HG03045 (cell line): ENCODE measurements around the gene LBH.

Source experiments
- ATAC-seq: cut with Tn5 transposase; IDR thresholded peaks from one replicate; pipeline ENCODE4 v1.9.1; 2021; ENCODE audit warnings: mild to moderate bottlenecking, moderate library complexity; ENCODE audit not compliant: unreplicated experiment

LBH gene

DNA sequence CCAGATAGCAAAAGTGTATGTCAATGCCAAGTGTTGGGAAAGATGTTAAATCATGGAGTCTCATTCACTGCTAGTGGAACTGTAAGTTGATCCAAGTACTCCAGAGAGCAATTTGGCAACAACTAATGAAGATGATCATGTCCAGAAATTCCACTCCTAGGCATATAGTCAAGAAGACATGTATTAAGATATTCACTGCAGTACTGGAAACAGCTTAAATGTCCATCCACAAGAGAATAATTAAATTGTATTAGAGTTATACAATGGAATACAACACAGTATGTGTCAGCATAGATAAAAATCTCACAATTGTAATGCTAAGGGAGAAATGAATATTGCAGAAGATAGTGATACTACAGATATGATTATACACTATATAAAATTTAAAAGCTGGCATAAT lies 15.2 kb upstream of the LBH start:
- ATAC-seq, result no peak

DNA sequence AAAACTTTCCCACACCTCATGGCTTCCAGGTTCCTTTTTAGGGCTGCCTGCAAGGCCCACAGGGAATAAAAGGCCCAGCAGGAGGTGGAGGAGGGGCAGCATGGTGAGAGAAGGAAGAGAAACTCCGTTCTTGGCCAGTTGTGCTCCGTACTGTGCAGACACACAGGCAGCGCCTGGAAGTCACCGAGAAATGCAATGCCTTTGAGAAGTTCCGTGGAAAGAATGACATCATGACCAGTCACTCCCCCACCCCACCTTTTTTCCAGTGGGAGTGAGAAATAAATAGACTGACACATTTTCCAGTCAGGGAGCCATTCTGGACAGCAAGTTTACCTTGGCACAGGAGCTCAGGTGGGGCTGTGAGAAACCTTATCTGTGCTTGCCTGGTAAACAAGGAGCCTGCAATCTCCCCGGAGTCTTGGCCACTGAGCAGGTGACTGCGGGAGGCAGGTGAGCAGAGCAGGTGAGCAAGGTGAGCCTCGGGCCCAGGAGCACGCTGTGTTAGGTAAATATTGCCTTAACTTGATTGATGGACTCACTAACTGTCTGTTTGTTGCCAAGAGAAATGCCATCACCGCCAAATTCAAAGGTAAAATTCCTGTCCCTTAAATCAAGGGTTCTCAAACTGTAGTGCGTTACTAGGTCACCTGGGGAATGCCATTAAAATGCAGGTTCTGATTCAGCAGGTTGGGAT lies 13.5 kb upstream of the LBH start:
- ATAC-seq, result no peak

DNA sequence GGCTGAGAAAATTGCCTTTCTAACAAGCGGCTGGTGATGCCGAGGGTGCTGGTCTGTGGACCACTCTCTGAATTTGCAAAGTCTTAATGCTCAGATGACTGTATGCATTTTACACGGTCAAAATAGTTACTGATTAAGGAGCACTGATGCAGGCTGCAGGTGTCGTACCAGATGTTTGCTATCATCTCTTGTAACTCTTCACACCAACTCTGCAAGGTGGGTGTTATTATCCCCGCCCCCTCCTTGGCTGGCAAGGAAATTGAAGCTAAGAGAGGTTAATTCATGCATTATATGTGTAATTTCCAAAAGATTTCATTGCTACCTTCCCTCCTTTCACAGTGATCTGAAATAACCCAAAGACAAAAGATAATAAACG lies 13.0 kb upstream of the LBH start:
- ATAC-seq, result no peak

DNA sequence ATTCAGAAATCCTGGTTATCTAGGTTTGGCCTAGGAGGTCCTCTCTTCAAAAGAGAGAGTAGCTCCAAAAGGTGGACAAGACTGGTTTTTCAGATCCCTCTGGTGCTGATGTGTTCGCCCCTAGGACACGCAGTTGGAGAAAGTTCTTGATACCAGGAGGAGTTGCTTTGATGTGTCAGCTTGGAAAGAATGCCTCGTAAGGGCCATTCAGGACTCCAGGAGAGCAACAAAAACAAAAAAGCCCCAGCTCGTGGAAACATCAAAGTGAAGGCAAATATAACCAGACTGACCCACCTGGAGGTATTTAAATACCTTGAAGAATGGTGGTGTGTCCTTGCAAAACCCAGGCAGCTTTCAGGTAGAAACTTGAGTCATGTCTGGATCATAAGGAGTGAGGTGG lies 12.5 kb upstream of the LBH start:
- ATAC-seq, result no peak

DNA sequence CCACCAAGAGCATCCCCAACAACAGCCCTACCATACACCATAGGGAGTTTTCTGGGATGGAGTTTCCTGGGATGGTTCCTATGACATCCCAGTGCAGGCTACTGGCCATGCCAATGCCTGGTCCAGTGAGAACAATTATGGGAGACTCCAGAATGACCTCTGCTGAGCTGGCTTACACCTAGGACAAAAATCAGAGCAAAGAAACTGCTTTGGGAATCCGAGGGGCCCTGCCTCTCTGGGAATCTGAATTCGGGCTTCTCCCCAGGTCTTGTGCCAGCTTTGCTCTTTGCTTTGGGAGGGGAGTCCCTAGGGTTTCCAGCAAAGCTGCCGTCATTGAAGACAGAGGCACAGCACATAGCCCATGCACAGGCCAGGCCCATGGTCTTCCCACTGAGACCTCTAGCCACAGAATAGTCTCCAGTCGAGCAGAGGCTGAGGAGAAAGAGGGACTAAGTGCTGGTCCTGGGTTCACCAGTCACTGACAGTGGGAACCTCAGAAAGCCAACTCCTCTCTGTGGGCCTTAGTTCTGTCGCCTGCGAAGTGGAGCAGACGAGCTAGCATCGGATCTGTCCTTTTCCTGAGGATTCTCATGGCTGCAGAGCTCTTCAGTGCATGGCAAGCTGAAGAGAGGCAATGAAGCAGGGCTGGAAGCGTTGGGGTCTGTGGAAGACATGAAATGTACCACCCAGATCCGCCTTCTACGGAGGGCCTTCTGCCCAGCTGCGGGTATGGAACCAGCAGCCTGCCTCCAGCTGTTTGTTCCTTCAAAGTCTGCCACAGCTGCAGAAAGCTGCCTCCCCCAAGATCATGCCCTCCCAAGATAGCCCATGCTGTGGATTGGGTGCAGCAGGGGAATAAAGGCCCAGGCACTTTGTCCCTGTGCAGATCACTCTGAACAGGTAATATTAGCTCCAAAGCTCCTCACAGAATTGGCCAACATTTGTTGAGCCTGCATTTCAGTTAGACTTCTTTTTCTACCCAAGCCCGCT lies 11.2 kb upstream of the LBH start:
- ATAC-seq, result no peak

DNA sequence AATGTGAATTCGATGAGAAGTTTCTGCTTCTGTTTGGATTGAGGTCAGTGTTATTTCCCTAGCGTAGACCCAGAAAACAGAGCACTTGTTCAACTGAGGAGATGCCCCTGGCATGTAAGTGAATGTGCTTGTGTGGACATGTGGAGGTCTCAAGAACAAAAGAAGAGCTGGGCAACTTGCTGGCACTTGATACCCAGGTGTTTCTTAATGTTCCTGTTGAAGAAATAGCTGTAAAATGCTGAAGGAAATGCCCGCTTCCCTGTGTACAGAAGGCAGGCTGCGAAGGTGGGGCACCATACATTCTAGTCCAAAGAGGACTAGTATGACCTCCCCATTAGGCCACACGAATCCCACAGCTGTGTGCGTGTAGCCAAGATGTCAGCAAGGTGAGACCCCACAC lies 9.8 kb upstream of the LBH start:
- no peak for ATAC-seq

DNA sequence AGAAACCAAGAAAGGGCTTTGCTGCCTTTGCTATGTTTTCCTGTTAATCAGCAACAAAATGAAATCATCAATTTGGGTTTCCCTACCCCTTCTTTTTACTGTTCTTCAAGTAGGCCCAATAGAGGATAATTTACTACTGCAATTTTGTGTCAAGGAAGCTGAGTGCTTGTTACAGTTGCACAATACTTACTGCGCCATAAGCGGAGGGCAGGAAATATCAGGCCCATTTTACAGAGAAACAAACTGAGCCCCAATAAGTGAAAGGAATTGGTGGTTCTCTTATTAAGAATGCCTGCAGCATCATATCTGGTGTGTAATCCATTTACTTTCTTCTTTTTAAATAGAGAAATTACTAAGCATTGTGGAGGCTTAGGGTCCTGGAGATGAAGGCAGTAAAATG lies 9.3 kb upstream of the LBH start:
- ATAC-seq, result no peak

DNA sequence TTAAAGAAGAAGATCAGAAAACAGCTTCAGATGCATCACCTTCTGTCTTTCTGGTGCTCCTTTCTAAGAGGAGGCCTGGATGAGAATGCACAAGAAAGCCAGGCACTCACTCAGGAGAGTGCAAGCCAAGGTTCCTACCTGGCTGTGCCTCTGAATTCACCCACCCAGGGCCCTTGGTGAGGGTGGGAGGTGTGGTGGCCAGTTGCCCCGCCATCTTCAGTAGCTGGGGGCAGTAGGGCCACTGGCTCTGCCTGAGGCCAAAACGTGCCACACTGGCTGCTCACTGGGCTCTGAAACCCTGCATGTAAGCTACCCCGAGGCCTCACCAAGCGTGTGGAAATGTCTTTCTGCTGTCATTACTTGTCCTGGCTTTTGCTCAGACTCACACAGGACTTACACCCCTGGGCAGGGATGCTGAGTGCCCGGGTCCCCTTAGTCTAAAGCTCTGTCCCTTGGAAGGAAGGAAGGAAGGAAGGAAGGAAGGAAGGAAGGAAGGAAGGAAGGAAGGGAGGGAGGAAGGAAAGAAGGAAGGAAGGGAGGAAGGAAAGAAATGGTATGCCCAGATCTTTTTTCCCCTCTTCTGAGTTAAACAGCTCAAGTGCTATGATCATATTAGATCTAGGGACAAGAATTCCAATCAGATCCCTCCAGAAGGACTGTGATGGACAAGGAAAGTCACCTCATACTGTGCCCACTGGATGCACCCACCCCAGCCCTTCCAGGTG lies 8.5 kb upstream of the LBH start:
- ATAC-seq, result no peak

DNA sequence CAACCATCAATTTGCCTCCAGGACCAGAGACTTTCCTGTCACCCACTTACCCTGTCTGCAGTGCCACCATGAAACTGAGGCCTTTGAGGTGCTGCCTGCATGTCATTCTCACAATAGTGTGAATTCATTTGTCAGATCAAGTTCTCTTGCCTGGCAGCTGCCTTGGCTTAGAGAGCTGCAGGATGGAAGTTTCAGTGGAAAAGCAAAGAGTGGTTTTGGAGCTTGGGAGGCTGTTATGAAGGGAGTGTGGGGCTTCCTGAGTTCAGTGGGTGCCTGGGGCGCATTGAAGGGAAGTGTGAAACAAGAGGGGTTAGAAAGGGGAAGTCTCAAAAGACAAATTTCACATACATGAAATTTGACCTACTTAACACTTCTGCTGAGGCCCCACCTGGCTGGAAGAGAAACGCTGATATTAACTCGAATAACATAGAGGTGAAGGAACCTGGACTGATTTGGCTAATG lies 7.9 kb upstream of the LBH start:
- no peak for ATAC-seq

DNA sequence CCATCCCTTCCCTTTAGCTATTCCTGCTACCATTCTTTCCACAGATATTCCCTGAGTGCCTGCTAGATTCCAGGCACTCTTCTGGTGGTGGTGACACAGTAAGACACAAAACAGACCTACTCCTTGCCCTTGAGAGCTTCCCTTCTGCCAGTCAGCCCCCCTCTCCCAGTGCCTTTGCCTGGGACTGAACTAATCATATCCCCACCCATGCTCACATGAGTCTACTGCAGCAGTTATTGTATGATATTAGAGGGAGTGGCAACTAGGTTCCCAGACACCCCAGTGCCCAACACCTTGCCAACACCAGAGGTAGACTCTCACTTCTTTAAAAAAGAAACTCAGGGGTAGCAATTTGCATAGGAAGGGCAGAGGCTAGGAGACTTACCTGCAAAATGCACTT lies 7.2 kb upstream of the LBH start:
- ATAC-seq, result no peak

DNA sequence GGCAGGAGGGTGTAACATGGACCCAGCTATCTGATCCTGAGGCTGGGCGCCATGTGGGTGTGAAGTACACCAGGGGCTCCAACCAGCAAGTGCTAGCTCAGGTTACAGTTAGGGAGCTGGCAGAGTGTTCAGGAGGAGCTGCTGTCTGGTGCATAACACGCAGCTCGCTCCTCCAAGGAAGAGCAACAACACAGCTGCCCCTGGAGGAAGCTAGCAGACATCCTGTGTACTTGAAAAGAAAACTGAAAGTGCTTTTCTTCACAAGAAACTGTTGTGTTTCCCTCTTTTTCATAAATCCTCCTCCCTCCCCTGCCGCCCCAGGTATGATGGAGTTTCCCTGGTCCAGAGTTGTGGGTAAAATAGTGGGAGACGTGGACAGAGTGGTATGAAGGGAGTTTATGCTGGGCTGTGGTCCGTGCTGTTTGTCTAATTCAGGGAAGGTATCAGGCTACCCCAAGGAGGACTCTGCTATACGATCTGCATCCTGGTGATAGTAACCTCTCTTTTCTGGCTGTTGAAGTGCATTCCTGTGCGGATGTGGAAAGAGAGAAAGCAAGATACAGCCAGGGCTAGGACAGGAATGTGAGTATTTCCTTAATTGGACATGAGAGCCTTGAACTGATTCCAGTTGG lies 6.1 kb upstream of the LBH start:
- ATAC-seq, result peak; percentile 53

DNA sequence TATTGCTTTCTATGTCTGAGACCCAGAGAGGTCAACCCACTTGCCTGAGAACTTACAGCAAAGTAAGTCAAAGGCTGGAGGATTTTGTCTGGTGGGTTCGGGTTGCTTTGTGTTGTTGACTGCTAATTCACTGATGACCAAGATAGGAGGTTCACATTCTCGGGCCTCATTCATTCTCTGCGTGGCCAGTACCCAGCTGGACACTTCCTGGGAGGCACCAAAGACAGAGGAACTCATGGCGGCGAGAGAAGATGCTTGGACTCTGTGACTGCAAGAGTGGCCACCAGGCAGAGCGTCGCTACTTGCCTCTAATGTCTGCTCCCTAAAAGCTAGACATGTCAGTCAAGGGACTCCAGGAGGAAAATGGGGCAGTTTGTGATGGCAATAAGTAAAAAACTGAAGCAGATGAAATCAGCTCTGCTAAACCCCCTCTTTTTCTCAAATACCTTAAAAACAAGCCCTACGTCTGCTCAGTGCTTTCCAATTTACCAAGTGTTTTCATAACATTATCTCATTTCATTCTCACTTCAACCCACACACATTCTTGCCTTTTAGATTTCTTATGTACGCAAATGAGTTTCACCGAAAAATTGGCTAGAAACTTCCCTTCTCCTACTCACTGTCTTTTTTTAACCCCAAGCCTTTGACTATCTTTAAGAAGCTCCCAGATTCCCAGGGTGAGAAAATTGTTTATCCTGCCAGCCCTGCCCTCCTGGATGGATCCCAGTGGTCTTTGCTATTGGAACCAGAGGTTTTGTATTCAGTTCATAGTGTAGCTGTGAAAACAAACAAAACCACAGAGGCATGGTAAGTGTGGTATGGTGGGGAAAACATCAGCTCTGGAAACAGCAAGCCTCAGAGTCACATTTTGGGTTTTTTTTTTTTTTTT lies 4.9 kb upstream of the LBH start:
- peak; percentile 30 for ATAC-seq

DNA sequence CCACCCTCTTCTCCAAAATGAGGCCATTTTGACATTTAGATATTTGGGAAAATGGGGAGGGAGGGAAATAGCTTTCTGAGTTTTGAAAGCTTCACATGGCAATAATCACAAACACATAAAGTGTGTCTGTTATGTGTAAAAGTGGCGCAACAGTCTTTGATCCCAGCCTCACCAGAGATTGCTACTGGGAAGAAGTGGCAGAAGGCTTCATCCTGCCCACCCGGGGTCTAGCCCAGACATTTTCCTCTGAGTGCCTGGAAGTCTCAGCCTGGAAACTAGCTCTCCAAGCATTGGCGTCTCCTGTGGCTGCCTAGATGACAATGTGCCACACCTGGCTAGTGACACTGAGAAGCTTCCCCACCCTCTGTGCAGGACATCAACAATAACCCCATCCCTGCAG lies 1.7 kb upstream of the LBH start:
- ATAC-seq, result no peak

DNA sequence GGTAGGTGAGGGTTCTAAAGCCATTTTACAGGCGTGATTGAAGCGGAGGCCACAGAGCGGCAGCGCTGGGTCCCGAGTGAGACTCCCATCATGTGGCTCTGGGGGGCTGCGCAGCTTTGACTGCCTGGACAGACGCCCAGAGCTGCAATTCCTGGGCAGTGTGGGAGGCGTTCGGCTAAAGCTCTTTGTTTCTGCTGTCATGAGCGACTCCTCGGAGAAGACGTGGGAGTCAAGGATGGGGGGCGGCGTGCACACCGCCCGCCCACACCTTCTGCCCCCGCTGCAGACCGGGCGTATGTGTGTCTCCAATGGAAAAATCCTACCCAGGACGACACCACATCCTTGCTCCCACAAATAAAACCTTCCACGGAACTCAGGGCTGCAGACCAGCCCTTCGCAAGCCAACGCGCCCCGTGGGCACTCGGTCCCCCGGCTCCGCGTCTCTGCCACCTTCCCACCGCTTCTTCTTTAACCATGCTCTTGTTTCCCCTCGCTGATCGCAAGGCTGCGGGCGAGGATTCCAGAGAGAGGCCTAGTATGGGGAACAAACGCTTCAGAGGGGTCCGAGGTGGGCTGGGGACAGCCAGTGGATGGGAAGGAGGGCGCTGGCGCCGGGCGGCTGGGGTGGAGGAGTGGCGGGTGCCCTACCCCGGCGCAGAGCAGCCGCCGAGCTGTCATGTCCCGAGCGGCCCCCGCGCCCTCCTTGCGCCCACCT lies 680 bp upstream of the LBH start:
- no peak for ATAC-seq

DNA sequence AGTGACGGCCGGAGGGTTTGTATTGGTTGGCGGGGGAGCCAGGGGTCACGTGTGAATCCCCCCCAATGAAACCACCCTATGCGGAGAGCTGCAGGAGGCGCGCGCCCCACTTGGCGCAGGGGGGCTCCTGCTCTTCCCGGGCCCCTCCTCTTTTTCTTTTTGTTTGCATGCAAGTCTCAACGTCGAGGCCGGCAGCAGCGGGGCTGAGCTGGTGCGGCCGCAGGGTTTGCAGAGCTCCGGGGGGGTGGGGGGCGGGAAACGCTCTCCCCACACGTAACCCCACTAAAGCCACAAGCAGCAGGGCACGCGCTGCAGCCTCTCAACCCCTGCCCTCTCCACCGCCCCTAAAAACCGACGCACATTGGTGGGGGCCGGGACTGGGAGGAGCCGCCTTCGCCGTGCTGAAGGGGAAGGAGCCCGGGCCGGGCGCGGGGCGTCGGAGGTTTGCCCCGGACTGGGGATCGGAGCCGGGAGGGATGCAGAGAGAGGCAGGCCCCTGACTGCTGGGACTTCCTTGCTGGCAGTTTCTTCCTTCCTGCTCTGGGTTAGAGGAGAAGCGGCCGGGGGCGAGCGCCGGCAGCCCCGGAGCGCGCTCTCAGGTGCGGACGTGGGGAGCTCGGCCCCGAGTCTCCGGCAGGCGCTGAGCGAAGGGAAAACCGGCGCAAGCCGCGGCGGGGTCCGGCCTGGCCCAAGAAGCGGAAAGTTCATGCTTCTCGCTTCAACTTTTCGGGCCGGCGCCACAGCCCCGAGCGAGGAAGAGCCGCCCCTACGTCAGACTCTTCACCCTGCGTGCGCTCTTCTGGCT lies 864 bp downstream of the LBH start:
- ATAC-seq, result peak; percentile 26

DNA sequence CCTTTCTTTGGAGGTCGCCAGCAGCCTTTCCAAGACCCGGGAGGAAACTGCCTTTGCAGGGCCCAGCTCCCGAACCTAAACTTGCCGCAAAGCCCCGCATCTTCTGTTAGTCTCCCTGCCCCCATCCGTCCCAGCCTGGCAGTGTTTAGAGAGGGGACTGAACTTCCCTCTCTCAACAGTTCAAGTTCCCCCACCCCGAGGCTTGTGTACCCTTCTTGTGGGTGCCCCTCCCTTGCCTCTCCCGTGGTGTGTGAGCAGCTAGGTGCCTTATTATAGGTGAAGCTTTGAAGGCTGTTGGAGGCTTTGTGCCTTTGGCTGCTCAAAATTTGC lies 1.4 kb downstream of the LBH start:
- no peak for ATAC-seq

DNA sequence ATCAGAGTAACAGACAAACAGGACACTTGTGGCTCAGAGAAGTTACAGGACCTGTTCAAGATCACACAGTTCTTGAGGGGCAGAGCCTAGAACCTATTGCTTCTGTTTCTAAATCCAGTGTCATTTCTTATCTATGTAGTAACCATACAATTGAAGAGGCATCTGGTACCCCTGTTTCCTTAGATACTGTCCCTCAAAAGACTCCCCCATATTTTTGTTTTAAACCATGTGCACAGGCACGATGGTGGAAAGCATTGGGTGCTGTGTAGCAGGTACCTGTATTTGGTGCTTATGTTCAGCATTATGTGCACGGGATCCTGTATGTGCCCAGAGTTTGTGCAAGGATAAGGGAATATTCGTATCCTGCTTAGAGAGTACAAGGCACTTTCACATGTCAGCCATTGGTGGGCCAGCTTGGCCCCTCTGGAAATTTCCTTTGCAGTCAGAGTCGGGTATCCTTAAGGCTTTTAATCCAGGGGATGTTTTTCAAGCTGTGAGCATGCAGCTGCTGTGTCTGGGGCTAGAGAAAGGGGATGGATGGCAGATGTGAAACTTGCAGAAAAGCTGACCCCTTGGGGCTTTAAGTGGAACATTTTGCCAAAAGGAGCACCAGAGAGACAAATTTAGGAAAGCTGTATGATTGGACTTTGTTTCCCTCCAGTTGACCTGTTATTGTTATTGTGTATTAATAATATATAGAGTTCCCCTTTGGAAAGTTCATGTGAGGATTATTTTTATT lies 2.1 kb downstream of the LBH start:
- no peak for ATAC-seq
